ENCODE measurements around the gene FALEC.

The FALEC gene

DNA sequence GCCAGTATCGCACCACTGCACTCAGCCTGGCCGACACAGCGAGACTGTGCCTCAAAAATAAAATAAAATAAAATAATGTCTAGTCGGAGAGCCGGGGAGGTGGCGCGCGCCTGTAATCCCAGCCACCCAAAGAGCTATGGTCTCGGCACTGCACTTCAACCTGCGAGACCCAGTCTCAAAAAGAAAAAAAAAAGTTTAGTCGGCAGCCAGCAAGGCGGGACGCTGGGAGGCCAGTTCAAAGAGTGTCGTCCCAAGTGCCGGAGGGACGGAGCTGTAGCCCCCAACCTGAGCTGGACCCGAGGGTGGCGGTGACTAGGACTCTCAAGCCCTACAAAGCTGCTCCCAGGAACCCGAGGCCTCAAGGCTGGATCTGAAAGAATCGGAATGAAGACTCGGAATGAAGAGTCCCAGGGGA lies 632 bp upstream of the FALEC start:
- peaks cover 6% of the 10 kb centered on the region for H3K4me1 ChIP-seq (ENCODE audit: control insufficient read depth, insufficient read depth, low read length)
- H3K27me3 ChIP-seq (ENCODE audit: control insufficient read depth, insufficient read depth, low read length): no peaks in the 10 kb centered on the region
- H3K4me3 ChIP-seq (ENCODE audit: low read length): peak overlapping the region; percentile 92
- no peaks in the 10 kb centered on the region for H3K36me3 ChIP-seq (ENCODE audit: control insufficient read depth, insufficient read depth, low read length)
- peak overlapping the region; percentile 80 for H3K27ac ChIP-seq (ENCODE audit: low read depth, low read length)
- H3K9ac ChIP-seq (ENCODE audit: low read length): peak overlapping the region; percentile 45

DNA sequence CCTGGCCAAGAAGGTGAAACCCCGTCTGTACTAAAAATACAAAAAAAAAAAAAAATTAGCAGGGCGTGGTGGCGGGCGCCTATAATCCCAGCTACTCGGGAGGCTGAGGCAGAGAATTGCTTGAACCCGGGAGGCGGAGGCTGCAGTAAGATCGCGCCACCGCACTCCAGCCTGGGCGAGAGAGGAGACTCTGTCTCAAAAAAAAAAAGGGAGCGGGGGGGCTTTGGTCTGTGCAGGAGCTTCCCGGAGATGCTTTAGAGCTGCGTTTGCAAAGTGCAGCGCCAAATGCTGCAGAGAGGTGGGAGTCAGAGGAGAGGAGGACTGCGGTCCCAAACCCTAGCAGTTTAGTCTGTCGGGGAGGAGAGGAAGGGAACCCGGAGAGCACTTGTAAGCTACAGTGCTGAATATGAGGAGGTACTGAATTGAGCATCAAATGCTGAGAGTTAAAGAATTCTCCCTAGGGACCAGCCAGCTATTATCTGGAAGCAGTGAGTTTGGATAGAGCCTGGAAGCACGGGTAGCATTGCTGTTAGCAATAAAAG lies 569 bp downstream of the FALEC start:
- H3K4me1 ChIP-seq (ENCODE audit: control insufficient read depth, insufficient read depth, low read length): peaks cover 6% of the 10 kb centered on the region
- H3K27me3 ChIP-seq (ENCODE audit: control insufficient read depth, insufficient read depth, low read length): no peaks in the 10 kb centered on the region
- no peak overlapping the region for H3K9ac ChIP-seq (ENCODE audit: low read length)
- peak overlapping the region; percentile 80 for H3K27ac ChIP-seq (ENCODE audit: low read depth, low read length)
- H3K36me3 ChIP-seq (ENCODE audit: control insufficient read depth, insufficient read depth, low read length): no peaks in the 10 kb centered on the region
- H3K4me3 ChIP-seq (ENCODE audit: low read length): peak overlapping the region; percentile 74

DNA sequence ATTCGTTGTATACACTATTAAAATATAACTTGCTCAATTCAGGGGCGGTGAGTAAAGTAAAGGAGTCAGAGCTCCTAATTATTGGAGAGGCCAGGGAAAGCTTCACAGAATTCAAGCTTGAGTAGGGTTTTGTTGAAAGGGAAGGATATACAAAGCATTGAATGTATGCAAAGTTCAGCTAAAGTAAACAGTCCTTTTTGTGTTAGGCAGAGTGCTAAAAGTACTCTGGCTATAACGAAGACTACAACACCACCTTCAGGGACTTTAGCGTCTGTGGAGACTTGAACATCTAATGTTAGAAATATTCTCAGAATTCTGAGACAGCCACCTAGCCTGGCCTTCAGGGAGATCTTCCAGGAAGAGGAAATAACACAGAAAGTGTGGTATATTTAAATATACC lies 1.1 kb downstream of the FALEC start:
- peaks cover 6% of the 10 kb centered on the region for H3K4me1 ChIP-seq (ENCODE audit: control insufficient read depth, insufficient read depth, low read length)
- H3K27ac ChIP-seq (ENCODE audit: low read depth, low read length): peak overlapping the region; percentile 80
- H3K4me3 ChIP-seq (ENCODE audit: low read length): peak overlapping the region; percentile 74
- H3K27me3 ChIP-seq (ENCODE audit: control insufficient read depth, insufficient read depth, low read length): no peaks in the 10 kb centered on the region
- no peaks in the 10 kb centered on the region for H3K36me3 ChIP-seq (ENCODE audit: control insufficient read depth, insufficient read depth, low read length)
- no peak overlapping the region for H3K9ac ChIP-seq (ENCODE audit: low read length)

DNA sequence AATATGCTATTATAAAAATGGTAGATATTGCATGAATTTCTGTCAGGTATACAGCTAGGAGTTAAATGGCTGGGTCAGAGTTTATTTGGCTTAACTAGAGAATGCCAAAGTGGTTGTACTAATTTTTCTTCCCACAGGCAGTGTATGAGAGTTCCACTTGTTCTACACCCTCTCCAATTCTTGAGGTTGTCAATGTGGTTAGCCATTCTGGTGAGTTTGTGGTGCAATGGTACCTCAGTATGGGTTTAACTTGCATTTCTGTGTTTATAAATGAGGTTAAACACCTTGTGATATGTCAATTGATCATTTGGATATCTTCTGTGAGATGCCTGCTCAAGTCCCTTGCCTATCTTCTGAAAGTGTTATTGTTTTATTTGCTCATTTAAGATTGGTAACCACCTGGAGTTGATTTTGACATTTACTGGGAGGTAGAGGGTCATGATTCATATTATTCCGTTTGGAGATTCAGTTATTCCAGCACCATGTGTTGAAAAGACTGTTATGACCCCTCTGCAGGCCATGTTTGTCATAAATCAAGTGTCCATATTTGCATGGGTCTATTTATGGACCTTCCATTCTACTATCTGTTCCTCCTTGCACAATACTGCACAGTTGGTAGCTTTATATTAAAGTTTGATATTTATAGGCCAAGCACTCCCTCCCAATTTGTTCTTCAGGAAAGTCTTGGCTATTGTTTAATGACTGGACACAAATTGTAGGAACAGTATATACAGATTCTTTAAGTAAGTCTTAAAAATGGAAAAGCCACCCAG lies 5.8 kb downstream of the FALEC start:
- Histone ChIP-seq H3K36me3 (ENCODE audit: control insufficient read depth, insufficient read depth, low read length) (no peaks in the 10 kb centered on the region), H3K4me3 (ENCODE audit: low read length) (no peak overlapping the region), H3K27me3 (ENCODE audit: control insufficient read depth, insufficient read depth, low read length) (no peaks in the 10 kb centered on the region), H3K27ac (ENCODE audit: low read depth, low read length) (no peak overlapping the region), H3K4me1 (ENCODE audit: control insufficient read depth, insufficient read depth, low read length) (peaks cover 3% of the 10 kb centered on the region), H3K9ac (ENCODE audit: low read length) (no peak overlapping the region)

DNA sequence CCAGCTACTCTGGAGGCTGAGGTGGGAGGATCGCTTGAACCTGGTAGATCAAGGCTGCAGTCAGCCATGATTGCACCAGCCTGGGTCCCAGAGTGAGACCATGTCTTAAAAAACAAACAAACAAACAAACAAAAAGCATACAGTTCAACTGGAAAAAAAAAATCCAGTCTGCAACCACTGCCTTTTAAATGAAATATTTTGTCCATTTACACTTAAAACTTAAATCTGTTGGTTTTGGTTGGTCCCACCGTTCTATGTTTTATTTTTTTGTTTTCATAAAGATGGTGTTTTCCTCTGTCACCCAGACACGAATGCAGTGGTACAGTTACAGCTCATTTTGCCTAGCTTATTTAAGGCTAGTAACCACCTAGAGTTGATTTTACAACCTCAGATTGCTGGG lies 9.8 kb downstream of the FALEC start:
- no peaks in the 10 kb centered on the region for H3K27me3 ChIP-seq (ENCODE audit: control insufficient read depth, insufficient read depth, low read length)
- H3K4me1 ChIP-seq (ENCODE audit: control insufficient read depth, insufficient read depth, low read length): no peaks in the 10 kb centered on the region
- H3K9ac ChIP-seq (ENCODE audit: low read length): no peak overlapping the region
- no peak overlapping the region for H3K4me3 ChIP-seq (ENCODE audit: low read length)
- no peaks in the 10 kb centered on the region for H3K36me3 ChIP-seq (ENCODE audit: control insufficient read depth, insufficient read depth, low read length)
- no peak overlapping the region for H3K27ac ChIP-seq (ENCODE audit: low read depth, low read length)

DNA sequence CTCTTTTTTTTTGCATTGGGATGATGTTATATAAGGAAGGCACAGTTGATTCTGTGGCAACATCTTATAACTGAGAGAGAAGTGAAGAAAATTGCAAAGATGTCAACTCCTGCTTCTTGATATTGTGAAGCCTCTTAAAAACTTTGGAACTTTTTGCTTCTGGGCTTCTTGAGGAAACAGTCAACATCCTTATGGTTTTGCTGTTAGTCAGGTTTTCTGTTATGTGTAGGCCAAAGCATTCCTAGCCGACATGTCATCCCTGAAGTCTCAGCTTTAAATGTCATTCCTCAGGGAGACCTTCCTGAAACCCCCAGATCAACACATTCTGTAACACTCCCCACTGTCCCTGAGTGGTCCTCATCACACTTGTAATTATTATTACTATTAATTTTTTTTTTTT lies 12.6 kb downstream of the FALEC start:
- H3K9ac ChIP-seq (ENCODE audit: low read length): no peak overlapping the region
- H3K4me3 ChIP-seq (ENCODE audit: low read length): no peak overlapping the region
- no peaks in the 10 kb centered on the region for H3K4me1 ChIP-seq (ENCODE audit: control insufficient read depth, insufficient read depth, low read length)
- H3K27ac ChIP-seq (ENCODE audit: low read depth, low read length): no peak overlapping the region
- no peaks in the 10 kb centered on the region for H3K27me3 ChIP-seq (ENCODE audit: control insufficient read depth, insufficient read depth, low read length)
- H3K36me3 ChIP-seq (ENCODE audit: control insufficient read depth, insufficient read depth, low read length): no peaks in the 10 kb centered on the region

DNA sequence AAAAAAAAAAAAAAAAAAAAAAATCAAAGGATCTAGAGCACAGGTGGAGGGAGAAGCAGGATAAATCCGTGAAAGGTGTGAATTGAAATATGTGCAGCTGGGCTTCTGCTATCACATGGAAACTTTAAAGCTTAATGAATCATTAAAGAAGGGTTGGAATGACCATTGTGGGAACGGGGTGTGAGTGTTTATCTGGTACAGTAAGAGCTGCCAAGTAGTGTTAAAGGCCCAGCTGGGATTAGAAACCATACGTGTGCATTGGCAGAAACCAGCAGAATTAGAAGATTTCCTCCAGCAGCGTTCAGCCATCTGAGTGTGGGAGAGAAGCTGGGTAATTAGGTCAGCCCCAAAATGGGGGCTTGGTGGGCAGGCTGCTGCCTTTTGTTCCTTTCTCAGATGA lies 13.5 kb downstream of the FALEC start:
- no peaks in the 10 kb centered on the region for H3K4me1 ChIP-seq (ENCODE audit: control insufficient read depth, insufficient read depth, low read length)
- H3K27me3 ChIP-seq (ENCODE audit: control insufficient read depth, insufficient read depth, low read length): no peaks in the 10 kb centered on the region
- no peak overlapping the region for H3K9ac ChIP-seq (ENCODE audit: low read length)
- H3K27ac ChIP-seq (ENCODE audit: low read depth, low read length): no peak overlapping the region
- H3K36me3 ChIP-seq (ENCODE audit: control insufficient read depth, insufficient read depth, low read length): no peaks in the 10 kb centered on the region
- H3K4me3 ChIP-seq (ENCODE audit: low read length): no peak overlapping the region

DNA sequence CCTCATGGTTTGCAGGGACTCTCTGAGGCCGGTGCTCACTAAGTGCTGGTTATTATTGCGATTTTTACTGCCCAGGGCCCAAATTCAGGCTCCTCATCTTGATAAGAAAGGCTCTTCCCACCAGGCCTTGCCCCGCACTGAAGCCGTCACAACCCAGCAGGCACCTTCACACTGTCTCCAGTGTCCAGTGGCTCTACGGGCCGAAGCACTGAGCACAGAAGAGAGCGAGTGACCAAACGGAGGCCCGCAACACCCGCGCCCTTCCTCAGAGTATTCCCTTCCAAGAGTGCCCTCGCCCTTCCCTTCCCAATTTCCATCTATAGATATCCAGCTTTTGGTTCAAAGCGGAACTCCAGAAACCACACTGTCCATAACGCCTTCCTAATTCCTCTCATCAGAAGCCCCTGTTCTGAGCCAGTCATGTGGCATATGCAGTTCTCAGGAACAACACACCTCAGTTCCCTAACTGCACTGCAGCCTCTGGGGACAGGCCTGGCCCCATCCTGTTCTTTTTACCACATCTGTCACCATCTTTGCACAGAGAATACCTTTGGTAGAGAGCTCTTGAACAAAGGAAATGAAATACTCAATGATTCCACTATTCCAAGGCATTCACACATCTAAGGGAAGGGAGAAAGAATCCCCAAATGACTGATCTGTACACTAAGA lies 15.1 kb downstream of the FALEC start:
- no peak overlapping the region for H3K27ac ChIP-seq (ENCODE audit: low read depth, low read length)
- no peaks in the 10 kb centered on the region for H3K4me1 ChIP-seq (ENCODE audit: control insufficient read depth, insufficient read depth, low read length)
- no peaks in the 10 kb centered on the region for H3K36me3 ChIP-seq (ENCODE audit: control insufficient read depth, insufficient read depth, low read length)
- no peak overlapping the region for H3K4me3 ChIP-seq (ENCODE audit: low read length)
- H3K9ac ChIP-seq (ENCODE audit: low read length): no peak overlapping the region
- H3K27me3 ChIP-seq (ENCODE audit: control insufficient read depth, insufficient read depth, low read length): no peaks in the 10 kb centered on the region

DNA sequence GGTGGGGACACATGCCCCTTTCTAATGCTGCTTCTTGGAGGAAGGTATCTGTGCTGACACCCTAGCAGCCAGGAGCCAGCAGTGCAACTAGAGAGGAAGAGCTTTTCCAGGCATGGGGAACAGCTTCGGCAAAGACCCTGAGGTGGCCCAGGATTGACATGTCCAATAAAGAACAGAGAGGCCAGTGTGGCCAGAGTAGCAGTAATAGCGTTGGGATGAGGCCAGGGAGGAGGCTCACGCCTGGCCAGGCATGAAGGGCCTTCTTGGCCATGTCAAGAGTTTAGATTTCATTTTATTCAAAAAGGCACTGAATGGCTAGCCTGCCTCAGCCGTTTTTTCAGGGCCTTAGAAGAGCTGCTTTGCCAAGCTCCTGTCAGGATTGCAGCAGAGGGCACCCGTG lies 17.3 kb downstream of the FALEC start:
- no peak overlapping the region for H3K4me3 ChIP-seq (ENCODE audit: low read length)

DNA sequence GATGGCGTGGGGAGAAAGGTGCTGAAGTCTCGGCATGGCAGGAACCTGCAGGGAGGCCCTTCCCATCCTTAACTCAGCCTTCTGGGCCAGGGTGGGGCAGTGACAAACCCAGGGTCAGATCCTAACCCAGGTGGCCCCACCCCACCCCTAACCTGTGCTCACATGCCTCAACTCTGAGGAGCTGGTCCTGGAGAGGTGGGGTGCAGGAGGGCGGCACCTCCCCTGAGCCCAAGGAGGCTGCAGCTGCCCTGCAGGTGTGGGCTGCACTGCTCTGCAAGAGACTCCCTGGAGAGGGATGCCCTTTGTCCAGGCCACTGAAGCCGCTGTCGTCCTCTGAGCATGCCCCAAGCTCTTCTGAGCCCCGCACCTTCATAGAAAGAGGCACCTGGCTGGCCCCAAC lies 18.4 kb downstream of the FALEC start:
- no peak overlapping the region for H3K27ac ChIP-seq (ENCODE audit: low read depth, low read length)
- no peak overlapping the region for H3K9ac ChIP-seq (ENCODE audit: low read length)
- no peaks in the 10 kb centered on the region for H3K4me1 ChIP-seq (ENCODE audit: control insufficient read depth, insufficient read depth, low read length)
- H3K36me3 ChIP-seq (ENCODE audit: control insufficient read depth, insufficient read depth, low read length): no peaks in the 10 kb centered on the region
- no peak overlapping the region for H3K4me3 ChIP-seq (ENCODE audit: low read length)
- no peaks in the 10 kb centered on the region for H3K27me3 ChIP-seq (ENCODE audit: control insufficient read depth, insufficient read depth, low read length)

More for the DNA sequence above, 17.3 kb downstream of the FALEC start:
- no peaks in the 10 kb centered on the region for H3K36me3 ChIP-seq (ENCODE audit: control insufficient read depth, insufficient read depth, low read length)
- H3K27me3 ChIP-seq (ENCODE audit: control insufficient read depth, insufficient read depth, low read length): no peaks in the 10 kb centered on the region
- H3K27ac ChIP-seq (ENCODE audit: low read depth, low read length): peak overlapping the region; percentile 75
- no peak overlapping the region for H3K9ac ChIP-seq (ENCODE audit: low read length)
- H3K4me1 ChIP-seq (ENCODE audit: control insufficient read depth, insufficient read depth, low read length): no peaks in the 10 kb centered on the region

DNA sequence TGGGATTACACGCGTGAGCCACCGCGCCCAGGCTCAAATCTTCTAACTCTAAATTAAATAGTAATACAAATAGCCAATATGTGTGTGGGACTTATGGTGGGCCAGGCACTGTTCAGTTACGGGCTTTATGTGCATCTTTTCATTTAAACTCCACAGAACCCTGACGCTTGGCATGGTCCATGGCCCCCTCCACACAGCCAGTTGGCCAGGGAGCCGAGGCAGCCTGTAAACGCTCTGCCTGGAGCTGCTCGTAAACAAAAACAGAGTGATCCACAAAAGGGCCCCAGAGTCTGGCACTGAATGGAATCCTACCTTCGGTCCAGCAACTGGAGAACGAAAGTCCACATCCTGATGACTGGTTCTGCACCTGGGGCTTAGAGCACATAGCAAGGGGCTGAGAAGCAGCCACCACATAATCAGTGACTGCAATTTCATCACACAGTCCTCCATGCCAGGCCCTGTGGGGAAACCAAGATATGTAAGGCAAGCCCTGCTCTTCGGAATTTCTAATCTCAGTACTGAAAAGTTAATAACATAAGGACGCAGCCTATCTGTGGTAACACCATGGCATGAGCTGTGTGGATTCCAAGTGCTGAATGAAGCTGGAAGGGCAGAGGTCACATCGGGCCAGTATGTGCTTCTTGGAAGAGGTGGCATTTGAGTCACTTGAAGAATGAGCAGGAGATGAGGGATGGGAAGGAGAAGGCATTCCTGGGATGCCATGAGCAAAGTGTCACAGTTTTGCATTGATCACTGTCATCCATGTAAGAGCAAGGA lies 20.1 kb downstream of the FALEC start:
- no peak overlapping the region for H3K27ac ChIP-seq (ENCODE audit: low read depth, low read length)

More for the DNA sequence above, 20.1 kb downstream of the FALEC start:
- Histone ChIP-seq H3K36me3 (ENCODE audit: control insufficient read depth, insufficient read depth, low read length) (no peaks in the 10 kb centered on the region), H3K9ac (ENCODE audit: low read length) (no peak overlapping the region), H3K4me3 (ENCODE audit: low read length) (no peak overlapping the region), H3K27me3 (ENCODE audit: control insufficient read depth, insufficient read depth, low read length) (no peaks in the 10 kb centered on the region), H3K4me1 (ENCODE audit: control insufficient read depth, insufficient read depth, low read length) (no peaks in the 10 kb centered on the region)

All from rectal smooth muscle tissue (tissue), 1 donor.